Fibroblast of lung (primary cell): Measurements from ENCODE around the gene PNPLA7.

ENCODE experiments used
- CTCF ChIP-seq, 2 donors: IDR thresholded peaks in 1 of 2; conservative IDR thresholded peaks in 1 of 2; 1 replicate in 1 of 2; 2 replicates in 1 of 2; pipeline ENCODE4 v1.5.1; 2011 to 2012; ENCODE audit warnings: low read length in 2 of 2, control low read depth in 1 of 2, inconsistent platforms in 1 of 2, low read depth in 1 of 2, mild to moderate bottlenecking in 1 of 2
- EZH2 ChIP-seq: IDR thresholded peaks from 2 replicates; pipeline ENCODE4 v1.5.1; 2012; ENCODE audit warnings: low read length, control low read depth, mild to moderate bottlenecking; ENCODE audit errors: missing control alignments

GRCh38 chr9:137583347-137583746 is 33.1 kb upstream of the PNPLA7 start:
- no peak for TF ChIP-seq CTCF (conservative IDR thresholded peaks at IDR 0.05 in 1 of 2, IDR thresholded peaks at IDR 0.05 in 1 of 2; ENCODE audit: low read depth in 1 of 2, low read length in 2 of 2)
- no peak for TF ChIP-seq EZH2
